ENCODE measurements around the gene LIN52.

GRCh38 chr14:74190927-74191575 is 106.3 kb downstream of the LIN52 start:
- TF ChIP-seq CTCF (conservative IDR thresholded peaks at IDR 0.05) (no peak), ZFX (IDR thresholded peaks at IDR 0.05) (no peak)

Data from C4-2B (cell line).